Neural progenitor cell (in vitro differentiated cells): ENCODE results near the gene FAM180B.

Source experiments
- EZH2phosphoT487 ChIP-seq: fragments of 200-600 bp; sonication (generic); IDR thresholded peaks from 2 replicates; pipeline ENCODE4 v1.6.1; 2017; ENCODE audit warnings: antibody characterized with exemption
- TF ChIP-seq, protein P1 (sequence below): fragments of 200-600 bp; sonication (generic); IDR thresholded peaks from 2 replicates; pipeline ENCODE4 v1.5.1; 2017; ENCODE audit warnings: antibody characterized with exemption, mild to moderate bottlenecking

DNA sequence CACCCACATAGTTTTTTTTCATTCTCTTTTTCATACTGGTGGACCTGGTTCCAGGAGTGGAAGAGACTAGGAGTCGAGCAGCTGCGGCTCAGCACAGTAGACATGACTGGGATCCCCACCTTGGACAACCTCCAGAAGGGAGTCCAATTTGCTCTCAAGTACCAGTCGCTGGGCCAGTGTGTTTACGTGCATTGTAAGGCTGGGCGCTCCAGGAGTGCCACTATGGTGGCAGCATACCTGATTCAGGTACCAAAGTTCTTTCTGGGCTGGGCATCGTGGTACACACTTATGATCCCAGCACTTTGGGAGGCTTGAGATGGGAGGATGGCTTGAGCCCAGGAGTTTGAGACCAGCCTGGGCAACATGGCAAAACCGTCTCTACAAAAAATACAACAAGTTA, 16.8 kb upstream of the FAM180B start:
- TF ChIP-seq, protein P1, sequence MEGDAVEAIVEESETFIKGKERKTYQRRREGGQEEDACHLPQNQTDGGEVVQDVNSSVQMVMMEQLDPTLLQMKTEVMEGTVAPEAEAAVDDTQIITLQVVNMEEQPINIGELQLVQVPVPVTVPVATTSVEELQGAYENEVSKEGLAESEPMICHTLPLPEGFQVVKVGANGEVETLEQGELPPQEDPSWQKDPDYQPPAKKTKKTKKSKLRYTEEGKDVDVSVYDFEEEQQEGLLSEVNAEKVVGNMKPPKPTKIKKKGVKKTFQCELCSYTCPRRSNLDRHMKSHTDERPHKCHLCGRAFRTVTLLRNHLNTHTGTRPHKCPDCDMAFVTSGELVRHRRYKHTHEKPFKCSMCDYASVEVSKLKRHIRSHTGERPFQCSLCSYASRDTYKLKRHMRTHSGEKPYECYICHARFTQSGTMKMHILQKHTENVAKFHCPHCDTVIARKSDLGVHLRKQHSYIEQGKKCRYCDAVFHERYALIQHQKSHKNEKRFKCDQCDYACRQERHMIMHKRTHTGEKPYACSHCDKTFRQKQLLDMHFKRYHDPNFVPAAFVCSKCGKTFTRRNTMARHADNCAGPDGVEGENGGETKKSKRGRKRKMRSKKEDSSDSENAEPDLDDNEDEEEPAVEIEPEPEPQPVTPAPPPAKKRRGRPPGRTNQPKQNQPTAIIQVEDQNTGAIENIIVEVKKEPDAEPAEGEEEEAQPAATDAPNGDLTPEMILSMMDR, result no peak
- no peak for TF ChIP-seq EZH2phosphoT487
